Measurements from ENCODE around the gene LARP6.
"Not testable (repeated sequence)": the region's sequence is repeated elsewhere in the genome, so short reads cannot be mapped to it uniquely, and the experiment has no call there.

Gene LARP6

DNA sequence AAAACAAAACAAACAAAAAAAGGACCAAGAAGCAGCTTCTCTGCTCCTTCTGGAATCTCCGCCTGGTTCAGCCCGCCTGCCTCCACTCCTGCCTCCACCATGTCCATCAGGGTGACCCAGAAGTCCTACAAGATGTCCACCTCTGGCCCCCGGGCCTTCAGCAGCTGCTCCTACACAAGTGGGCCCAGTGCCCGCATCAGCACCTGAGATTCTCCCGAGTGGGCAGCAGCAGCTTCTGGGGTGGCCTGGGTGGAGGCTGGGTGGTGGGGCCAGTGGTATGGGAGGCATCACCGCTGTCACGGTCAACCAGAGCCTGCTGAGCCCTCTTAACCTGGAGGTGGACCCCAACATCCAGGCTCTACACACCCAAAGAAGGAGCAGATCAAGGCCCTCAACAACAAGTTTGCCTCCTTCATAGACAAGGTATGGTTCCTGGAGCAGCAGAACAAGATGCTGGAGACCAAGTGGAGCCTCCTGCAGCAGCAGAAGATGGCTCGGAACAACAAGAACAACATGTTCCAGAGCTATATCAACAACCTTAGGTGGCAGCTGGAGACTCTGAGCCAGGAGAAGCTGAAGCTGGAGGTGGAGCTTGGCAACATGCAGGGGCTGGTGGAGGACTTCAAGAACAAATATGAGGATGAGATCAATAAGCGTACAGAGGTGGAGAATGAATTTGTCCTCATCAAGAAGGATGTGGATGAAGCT is 4.8 kb upstream of the LARP6 start:
- DNase-seq (ENCODE audit: low read depth), result not testable (repeated sequence)

DNA sequence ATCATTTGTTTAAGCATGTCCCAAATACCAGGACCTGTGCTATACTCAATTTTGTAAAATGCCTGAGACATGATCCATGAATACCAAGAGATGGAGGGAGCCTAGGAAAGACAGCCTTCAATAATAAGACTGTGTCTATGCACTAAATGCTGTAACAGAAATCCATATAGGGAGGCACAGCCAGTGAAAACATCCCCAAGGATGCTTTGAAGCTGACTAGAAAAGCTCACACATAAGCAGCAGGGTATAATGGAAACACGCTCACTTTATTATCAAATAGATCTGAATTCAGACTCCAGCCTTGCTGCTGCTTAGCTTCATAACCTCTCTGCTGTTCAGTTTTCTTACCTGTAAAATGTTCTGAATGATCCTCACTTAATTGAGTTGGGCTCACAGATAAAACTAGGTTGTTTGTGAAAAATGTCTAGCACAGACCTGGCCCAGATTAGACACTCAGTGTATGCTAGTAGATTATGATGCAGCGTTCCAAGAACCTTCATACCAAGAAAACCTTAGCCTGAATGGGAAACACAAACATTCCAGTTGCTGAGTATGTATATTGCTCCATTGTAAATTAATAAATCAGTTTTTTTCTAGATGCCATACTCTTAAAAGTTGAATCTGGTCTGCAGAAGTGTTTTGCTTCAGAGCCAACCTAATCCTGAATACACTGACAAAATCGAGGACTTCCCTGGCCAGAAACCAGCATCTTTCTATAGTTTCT is 3.8 kb upstream of the LARP6 start:
- DNase-seq (ENCODE audit: low read depth), result peak; percentile 76

DNA sequence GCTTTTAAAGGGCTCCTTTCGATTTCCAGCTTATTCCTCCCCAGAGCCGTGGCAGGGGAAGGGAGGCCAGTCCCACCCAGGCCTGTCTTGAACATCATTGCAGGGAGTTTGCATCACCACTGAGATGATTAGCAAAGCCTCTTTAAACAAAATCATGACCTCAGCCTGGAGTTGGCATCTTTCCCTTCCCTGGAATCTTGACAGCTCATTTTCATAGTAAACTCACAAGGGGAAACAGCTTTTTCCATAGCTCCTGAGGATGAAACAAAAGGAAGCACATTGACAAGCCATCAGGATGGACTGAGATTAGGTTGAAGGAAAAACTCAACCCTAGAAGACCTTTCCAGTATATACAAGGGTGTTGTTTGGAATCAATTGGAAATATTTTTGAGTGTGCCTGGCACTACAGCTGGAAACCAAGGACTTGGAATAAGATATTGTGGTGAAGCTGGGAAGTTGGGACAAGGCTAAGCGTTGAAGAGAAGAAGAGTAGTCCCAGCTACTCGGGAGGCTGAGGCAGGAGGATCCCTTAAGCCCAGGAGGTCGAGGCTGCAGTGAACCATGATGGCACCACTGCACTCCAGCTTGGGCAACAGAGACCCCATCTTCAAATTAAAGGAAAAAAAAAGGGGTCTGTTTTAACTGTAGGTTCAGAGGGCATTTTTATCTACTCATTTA is 3.1 kb upstream of the LARP6 start:
- peak; percentile 99 for DNase-seq (ENCODE audit: low read depth)

- peak; percentile 57 for DNase-seq (ENCODE audit: low read depth)
These were observed 2.4 kb upstream of the LARP6 start for GRCh38 chr15:70856177-70856883.

- DNase-seq (ENCODE audit: low read depth), result no peak
These were observed 1.8 kb upstream of the LARP6 start for GRCh38 chr15:70855764-70856163.

DNA sequence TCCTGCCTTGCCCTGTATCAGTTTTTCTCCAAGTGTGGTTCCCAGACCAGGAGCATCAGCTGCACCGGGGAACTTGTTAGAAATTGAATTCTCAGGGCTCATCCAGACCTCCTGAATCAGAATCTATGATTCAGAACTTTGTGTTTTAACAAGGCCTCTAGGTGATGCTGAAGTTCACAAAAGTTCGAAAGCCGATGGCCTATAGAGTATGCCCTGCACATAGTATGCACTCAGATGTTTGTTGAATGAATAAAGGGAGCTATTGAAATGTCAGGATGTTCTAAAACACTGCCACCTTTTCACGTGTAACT is 664 bp upstream of the LARP6 start:
- DNase-seq (ENCODE audit: low read depth), result peak; percentile 66

DNA sequence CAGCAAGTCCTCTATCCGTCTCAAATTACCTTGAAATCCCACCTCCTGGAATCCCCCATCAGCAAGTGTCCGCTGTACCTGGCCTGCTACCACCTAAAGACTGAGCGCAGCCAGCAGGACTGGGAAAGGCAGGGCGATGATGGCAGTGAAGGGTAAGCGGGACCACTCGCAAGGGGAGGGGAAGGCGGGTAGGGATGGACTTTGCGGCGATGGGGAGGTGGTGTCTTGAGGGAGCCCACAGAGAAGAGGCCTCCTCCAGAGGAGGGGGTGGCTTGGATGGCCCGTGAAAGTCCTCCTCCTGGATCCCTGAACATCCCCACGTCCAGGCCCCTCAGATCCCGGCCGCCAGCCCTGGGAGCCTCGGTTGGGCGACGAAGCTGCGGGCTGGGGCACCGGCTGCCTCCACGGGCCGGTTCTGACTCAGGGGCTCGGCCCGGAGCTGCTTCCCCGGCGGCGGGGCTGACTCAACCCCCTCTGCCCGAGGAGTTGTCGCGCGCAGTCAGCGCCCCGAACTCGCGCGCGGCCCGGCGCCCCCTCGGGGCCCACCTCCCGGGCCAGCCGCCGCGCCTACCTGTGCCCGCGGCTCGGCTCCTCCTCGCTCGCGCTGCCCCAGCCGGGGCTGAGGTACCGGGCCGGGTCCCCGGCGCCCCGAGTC is 512 bp downstream of the LARP6 start:
- peak; percentile 55 for DNase-seq (ENCODE audit: low read depth)

DNA sequence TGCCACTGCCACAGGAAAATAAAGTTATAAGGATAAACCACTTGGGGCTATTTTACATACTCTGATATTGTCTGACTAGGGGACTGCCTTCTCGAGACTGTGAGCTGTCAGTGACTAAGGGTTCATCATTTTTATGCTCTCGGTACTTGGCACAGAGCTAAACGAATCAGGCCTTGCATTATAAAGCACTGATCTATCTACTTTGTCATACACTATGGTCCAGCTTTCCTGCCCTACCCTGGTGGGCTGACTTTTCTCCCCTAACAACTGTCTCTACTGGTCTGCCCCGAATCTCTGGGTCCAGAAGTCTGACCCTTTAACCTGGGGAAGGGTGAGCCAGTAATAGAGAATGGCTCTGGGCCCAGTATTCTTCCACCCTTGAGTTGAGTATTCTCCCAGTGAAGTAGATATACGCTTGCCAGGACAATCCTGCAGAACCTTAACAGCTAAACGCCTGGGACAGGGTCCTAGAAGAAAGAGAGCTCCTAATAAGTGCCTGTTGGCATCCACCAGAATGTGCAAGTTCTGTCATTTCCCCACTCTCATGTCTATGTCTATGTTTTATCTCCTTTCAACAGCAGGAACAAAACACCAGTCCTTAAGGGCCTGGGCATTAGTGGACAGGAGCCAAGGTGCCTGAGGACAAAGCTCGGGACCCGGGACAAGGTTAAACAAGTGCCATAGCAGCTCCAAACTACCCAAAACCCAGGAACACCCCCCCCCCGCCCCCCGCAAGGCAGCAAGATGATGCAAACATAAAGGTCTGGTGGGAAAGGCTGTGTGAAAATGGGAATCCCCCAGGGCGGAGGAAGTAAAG is 1.2 kb downstream of the LARP6 start:
- peak; percentile 63 for DNase-seq (ENCODE audit: low read depth)

- no peak for DNase-seq (ENCODE audit: low read depth)
These were observed 2.1 kb downstream of the LARP6 start for GRCh38 chr15:70851889-70852288.

DNA sequence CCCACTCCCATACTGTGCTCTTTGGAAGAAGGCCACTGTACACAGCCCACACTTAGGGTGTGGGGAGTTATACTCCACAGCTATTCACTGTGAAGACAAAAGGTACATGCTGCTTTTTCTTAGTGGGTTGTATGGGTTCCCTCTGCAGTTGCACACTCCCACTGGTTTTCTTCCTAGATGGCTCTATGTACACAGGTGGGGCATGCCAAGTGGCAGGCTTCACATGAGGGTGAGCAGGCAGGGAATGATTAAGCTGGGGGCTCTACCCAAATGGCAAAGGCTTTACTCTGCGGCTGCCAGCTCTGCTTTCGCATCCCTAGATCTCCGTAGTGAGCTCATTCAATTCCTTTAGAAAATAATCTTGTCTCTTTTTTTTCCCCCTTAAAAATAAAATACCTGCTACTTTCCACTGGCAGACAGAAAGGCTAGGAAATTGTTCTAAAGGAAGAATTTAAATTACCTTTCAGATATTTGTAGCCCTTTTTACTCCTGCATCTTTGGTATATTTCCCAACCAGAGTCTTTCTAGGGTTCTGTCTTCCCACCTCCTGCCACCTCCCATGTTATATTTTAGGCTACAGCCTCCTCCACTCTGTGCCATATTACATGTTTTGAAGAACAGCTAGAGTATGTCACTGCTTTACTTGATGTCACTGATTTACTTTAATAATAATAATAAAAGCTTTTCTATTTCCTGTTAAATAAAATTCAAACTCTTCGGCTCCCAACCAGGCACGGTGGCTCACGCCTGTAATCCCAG is 8.2 kb downstream of the LARP6 start:
- DNase-seq (ENCODE audit: low read depth), result no peak

GRCh38 chr15:70837476-70837875 is 16.5 kb downstream of the LARP6 start:
- no peak for DNase-seq (ENCODE audit: low read depth)

- DNase-seq (ENCODE audit: low read depth), result no peak
These were observed 18.1 kb downstream of the LARP6 start for GRCh38 chr15:70835841-70836240.

- no peak for DNase-seq (ENCODE audit: low read depth)
These were observed 18.5 kb downstream of the LARP6 start for GRCh38 chr15:70835415-70835814.

DNA sequence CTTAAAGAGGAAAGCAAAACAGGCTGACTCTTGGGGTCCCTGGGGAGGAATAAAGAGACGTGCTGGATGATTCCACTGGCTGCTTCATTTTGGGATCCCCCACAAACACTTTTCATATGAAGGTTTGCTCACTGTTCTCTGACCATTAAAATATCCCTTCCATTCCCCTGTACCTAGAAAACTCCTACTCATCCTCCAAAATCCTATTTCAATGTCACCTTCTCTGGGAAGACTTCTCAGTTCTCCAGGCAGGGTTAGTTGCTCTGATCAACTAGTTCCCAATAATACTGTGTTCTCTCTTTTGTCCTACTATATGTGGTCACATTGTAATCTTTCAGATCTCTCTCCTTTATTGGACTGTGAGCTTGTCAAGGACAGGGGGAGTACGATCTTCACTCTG is 19.0 kb downstream of the LARP6 start:
- DNase-seq (ENCODE audit: low read depth), result no peak

DNA sequence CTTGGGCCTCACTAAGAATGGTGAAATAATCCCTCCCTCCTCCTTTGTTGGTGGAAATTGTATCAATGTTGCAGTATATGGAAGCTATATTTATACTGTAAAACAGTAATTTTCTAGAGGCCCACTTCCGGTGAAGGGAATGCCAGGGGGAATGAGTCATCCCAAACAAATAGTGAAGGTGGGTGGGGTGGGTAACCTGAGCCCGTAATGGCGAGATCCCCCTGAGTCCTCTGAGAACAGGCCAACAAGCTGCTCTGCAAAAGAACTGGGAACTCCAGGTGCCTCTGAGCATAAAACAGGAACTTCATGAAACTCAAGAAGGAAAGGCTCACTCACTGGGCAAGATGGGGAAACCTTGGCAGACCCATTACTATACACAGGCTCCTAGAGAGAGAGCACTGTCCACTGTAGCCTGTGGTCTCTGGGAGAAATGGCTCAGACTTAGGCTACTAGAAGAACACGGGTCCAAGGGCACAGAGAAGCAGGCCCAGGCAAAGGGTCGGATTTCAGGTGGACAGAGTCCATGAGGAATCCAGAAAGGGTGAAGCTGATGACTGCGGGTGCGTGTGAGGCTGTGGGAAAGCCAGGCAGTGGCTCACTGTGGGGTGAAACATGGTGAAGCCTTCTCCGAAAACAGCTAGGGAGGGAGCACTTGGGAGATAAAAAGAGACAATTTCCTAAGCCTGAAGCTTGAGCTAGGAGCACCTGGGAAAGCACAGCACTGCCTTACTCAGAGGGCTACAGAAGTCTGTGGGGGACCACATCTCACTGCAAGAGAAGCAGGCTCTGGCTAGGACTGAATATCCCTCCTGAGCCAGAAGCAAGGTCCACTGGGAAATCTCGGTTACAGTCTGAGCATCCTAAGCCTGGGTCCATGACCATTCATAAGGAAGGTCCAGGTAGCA is 19.8 kb downstream of the LARP6 start:
- peak; percentile 31 for DNase-seq (ENCODE audit: low read depth)

DNA sequence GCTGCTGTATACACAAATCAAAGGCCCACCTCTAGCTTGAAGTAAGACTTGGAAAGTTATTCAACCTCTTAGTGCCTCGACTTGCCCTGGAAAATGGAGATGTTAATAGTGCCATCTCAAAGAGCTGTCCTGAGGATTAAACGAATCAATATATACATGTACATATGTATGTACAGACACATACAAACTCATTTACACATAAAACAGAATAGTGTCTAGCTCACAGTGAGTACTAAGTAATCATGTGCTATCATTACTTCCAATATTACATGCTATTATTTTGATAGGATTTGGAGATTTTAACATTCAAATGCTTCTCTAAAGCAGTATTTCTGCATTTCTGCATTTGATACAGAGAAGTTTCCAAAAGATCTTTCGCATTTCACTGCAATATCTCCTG is 20.5 kb downstream of the LARP6 start:
- no peak for DNase-seq (ENCODE audit: low read depth)

DNA sequence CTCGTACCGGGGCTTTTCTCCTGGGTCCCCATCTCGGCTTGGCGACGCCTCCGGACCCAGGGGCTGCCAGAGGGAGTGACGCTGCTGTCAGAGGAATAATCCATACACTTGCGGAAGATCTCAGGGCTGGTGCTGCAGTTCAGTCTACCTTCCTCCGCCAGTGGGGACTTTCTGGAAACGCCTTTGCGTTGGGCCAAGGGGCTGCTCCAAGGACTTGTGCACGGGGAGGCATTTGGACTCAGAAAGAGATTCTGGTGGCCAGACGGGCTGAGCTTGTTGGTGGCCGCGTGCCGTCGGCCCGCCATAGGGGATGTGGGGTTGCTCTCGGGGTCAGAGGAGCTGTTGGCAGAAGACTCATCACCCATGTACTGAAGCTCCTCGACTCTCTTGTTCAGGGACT is 21.8 kb downstream of the LARP6 start:
- no peak for DNase-seq (ENCODE audit: low read depth)

DNA sequence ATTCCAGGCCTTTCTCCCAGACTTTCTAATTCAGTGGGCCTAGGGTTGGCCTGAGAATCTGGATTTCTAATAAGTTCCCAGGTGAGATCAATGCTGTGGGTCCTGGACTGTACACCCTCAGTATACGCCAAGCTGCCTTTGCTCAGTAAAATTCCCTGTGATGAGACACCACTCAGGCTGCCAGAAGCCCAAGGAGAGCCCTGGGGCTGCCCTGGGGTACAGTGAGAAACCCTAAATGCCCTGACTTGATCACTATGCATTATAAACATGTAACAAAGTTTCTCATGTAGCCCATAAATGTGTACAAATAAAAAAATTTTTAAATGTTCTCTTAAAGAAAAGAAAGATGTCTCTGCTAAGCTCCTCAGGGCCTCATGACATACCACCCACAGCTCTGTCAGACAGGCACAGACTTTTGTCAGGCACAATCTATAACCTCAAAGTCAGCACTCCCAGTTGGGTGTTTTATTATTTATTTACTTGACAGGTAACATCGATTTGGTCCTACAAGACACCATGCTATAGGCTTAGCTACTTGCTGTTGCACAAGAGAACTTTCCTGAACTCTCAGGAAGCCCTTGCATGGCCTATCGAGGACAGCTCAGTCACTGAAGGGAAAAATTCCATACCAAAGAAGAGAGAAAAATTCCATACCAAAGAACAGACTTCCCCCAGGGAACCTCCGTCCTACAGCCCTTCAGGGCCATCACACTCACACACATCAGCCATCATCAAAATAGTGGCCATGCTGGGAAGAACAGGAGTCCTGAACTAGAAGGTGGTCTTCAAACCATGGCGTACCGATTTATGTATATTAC is 22.7 kb downstream of the LARP6 start:
- DNase-seq (ENCODE audit: low read depth), result no peak

DNA sequence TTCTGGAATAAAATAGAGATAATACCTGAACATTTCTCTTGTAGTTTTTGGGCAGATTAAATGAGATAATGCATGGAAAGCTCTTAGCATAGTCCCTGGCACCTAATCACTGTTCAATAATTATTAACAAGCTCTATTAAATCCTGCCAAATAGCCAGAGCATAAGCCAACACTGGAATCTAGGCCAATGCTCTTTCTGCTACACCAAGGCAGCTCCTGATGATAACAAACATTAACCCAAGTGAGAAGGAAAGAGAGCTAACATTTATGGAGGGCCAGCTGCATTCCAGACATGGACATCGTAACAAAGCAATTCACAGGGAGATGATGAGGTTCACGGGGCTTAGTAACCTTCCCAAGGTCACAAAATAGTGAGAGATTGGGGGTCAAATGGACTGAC is 23.3 kb downstream of the LARP6 start:
- DNase-seq (ENCODE audit: low read depth), result no peak

All from amniotic epithelial cell (primary cell).